Calu3 (cell line): Measurements from ENCODE around the gene FEV. TPM values are rescaled to one million over a fixed set of nuclear protein-coding genes. Genes with fewer than 3 reads are reported as not detected.

Source experiments
- BruUV-seq: library from RNA; stranded (reverse); fragments of 400-500 nt; replicated peaks from 2 replicates; lab custom pipeline; 2021; lab: Mats Ljungman, UMichigan
- CTCF ChIA-PET: fragments of 300-600 bp; sonication (Branson Sonifier 250); formaldehyde crosslinking; loops from one replicate; lab custom pipeline; 2022; ENCODE audit warnings: antibody characterized with exemption; lab: Charles Lee
- DNase-seq: peaks from one replicate; pipeline ENCODE4 v3.0.0; 2022
- H3K27ac Mint-ChIP-seq: one replicate; pipeline ENCODE4 v1.8.0; 2022; ENCODE audit warnings: mixed read lengths; ENCODE audit not compliant: unreplicated experiment
- H3K27me3 Mint-ChIP-seq: one replicate; pipeline ENCODE4 v1.8.0; 2022; ENCODE audit warnings: mixed read lengths; ENCODE audit not compliant: unreplicated experiment
- H3K36me3 Mint-ChIP-seq: one replicate; pipeline ENCODE4 v1.8.0; 2022; ENCODE audit warnings: mild to moderate bottlenecking, moderate library complexity, mixed read lengths; ENCODE audit not compliant: insufficient read depth, unreplicated experiment
- H3K4me1 Mint-ChIP-seq: one replicate; pipeline ENCODE4 v1.8.0; 2022; ENCODE audit warnings: mild to moderate bottlenecking, low read depth, mixed read lengths; ENCODE audit not compliant: unreplicated experiment
- H3K4me3 Mint-ChIP-seq: one replicate; pipeline ENCODE4 v1.8.0; 2022; ENCODE audit warnings: mild to moderate bottlenecking, low read depth, moderate library complexity, mixed read lengths; ENCODE audit not compliant: unreplicated experiment
- H3K9me3 Mint-ChIP-seq: one replicate; pipeline ENCODE4 v1.8.0; 2022; ENCODE audit warnings: low read depth, mixed read lengths; ENCODE audit not compliant: unreplicated experiment
- intact Hi-C: fragments of 100-400 bp; cut with micrococcal nuclease; formaldehyde crosslinking; loops from one replicate; pipeline ENCODE4 v1.10.0; 2022; ENCODE audit not compliant: unreplicated experiment
- total RNA-seq: library from RNA; stranded (reverse); gene quantifications from 2 replicates; pipeline ENCODE4 v1.2.3, GENCODE V29; 2022
- TF ChIP-seq, protein P1 (sequence below): fragments of 200-600 bp; IDR thresholded peaks from one replicate; pipeline ENCODE4 v1.8.0; 2022; ENCODE audit warnings: antibody characterized with exemption; ENCODE audit not compliant: unreplicated experiment

FEV gene
- total RNA-seq, 1 experiment from 2014 or later: not detected

DNA sequence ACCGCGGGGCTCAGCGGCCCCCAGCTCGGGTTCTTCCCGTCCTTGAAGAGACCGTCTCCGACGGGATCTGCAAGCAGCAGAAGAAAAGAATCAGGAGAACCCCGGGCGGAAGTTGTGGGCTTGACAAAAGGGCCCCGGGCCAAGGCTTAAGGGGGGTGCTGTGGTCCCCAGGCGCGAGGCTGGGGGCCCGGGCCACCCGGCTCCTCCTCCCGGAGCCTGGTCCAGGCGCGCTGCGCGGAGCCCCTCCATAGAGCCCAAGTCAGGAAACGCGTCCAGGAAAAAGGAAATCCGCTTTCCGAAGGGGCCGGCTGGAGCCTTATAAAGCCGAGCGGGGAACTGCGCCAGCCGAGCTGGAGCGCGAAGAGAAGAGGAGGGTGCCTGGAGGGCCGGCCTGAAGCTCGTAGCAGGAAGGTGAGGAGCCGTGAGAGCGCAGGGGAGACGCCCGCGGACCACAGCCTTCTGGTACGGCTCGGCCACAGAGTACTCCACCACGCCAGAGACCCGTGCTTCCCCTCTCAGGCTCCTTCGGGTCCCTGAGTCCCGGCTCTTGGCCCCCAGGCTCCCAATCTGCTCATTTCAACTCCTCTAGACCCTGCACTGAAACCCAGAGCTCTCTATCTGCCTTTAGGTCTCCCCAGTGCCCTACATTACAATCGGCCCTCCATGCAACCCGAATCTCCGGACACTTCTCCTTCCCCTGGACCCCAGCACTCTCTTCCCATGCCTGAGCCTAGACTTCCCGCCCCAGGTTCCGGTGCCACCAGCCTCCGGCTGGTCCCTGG, 554 bp downstream of the FEV start:
- Mint-ChIP-seq H3K36me3 (peaks cover 9% of the 10 kb centered on the region), H3K27ac (no peak overlapping the region), H3K4me1 (peaks cover 28% of the 10 kb centered on the region), H3K27me3 (peaks cover 100% of the 10 kb centered on the region), H3K4me3 (peak overlapping the region; percentile 36), H3K9me3 (no peaks in the 10 kb centered on the region)
- no TSS peak for BruUV-seq
- TF ChIP-seq, protein P1, sequence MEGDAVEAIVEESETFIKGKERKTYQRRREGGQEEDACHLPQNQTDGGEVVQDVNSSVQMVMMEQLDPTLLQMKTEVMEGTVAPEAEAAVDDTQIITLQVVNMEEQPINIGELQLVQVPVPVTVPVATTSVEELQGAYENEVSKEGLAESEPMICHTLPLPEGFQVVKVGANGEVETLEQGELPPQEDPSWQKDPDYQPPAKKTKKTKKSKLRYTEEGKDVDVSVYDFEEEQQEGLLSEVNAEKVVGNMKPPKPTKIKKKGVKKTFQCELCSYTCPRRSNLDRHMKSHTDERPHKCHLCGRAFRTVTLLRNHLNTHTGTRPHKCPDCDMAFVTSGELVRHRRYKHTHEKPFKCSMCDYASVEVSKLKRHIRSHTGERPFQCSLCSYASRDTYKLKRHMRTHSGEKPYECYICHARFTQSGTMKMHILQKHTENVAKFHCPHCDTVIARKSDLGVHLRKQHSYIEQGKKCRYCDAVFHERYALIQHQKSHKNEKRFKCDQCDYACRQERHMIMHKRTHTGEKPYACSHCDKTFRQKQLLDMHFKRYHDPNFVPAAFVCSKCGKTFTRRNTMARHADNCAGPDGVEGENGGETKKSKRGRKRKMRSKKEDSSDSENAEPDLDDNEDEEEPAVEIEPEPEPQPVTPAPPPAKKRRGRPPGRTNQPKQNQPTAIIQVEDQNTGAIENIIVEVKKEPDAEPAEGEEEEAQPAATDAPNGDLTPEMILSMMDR: no peak
- intact Hi-C loops: loop anchor here (10.0 kb wide), 1 partner anchor 130 kb away; the partner anchor contains the start of gene WNT6
- CTCF ChIA-PET: interaction anchor here (0.6 to 0.9 kb wide), 2 partner anchors 10 to 757 kb away, joined by 3 to 5 read pairs; no protein-coding TSS in a partner anchor
- no peak for DNase-seq

DNA sequence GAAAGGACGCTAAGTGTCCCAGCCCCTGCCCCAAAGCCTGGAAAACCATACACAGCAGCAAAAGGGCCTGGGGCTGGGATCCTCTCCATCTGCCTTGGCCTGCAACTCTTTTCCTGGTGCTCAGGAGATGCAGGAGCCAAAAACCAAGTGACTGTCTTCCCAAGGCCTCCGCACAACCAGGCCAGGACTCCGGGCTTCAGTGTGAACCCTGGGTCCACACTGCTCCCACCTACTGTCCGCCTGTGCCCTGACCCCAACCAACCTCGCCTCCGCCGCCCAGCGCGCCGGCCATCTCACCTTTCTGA, 1.1 kb downstream of the FEV start:
- Mint-ChIP-seq H3K4me1 (peaks cover 28% of the 10 kb centered on the region), H3K9me3 (no peaks in the 10 kb centered on the region), H3K27ac (no peak overlapping the region), H3K27me3 (peaks cover 95% of the 10 kb centered on the region), H3K4me3 (no peak overlapping the region), H3K36me3 (peaks cover 9% of the 10 kb centered on the region)
- no TSS peak for BruUV-seq
- CTCF ChIA-PET: interaction anchor here (0.9 kb wide), 1 partner anchor 10 kb away, joined by 3 read pairs; no protein-coding TSS in a partner anchor
- intact Hi-C loops: loop anchor here (10.0 kb wide), 1 partner anchor 129 kb away; the partner anchor contains the start of gene WNT6
- TF ChIP-seq, protein P1: no peak
- DNase-seq: no peak

DNA sequence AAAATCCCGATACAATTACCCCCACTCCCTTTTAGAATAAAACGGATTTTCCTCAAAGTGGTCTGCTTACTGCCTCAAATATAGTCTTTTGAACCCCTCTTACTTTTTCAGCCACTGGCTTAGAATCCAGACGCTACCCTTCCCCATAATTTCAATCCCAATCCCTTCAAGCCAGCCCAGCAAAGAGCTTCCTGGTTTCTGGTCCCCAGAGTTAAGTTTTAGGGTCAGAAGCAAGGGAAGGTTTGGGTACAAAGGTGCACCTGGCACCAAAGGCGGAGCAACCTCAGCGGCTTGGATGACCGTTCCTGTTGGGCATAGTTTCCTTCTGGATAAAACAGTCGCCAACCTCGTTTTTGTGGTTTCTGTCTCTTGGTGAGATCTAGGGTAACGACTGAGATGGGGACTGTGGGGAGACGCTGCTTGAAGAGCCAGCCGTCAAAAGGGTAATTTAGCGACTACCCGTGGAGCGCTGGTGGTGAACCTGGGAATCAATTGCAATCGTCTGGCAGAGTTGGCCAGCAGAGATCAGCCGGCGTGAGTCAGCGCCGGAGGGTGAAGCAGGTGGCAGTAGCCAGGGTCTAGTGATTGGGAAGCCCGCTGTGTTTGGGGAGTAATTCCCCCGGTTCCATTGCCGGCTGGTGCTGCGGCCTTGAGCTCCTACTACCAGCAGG, 1.6 kb downstream of the FEV start:
- TF ChIP-seq, protein P1: no peak
- CTCF ChIA-PET: no interaction called here
- H3K27me3 Mint-ChIP-seq: peaks cover 91% of the 10 kb centered on the region
- peak; percentile 40 for DNase-seq
- peaks cover 28% of the 10 kb centered on the region for H3K4me1 Mint-ChIP-seq
- peaks cover 9% of the 10 kb centered on the region for H3K36me3 Mint-ChIP-seq
- H3K4me3 Mint-ChIP-seq: peak overlapping the region; percentile 17
- intact Hi-C loops: loop anchor here (10.0 kb wide), 1 partner anchor 129 kb away; the partner anchor contains the start of gene WNT6
- H3K9me3 Mint-ChIP-seq: no peaks in the 10 kb centered on the region
- no TSS peak for BruUV-seq
- H3K27ac Mint-ChIP-seq: no peak overlapping the region

DNA sequence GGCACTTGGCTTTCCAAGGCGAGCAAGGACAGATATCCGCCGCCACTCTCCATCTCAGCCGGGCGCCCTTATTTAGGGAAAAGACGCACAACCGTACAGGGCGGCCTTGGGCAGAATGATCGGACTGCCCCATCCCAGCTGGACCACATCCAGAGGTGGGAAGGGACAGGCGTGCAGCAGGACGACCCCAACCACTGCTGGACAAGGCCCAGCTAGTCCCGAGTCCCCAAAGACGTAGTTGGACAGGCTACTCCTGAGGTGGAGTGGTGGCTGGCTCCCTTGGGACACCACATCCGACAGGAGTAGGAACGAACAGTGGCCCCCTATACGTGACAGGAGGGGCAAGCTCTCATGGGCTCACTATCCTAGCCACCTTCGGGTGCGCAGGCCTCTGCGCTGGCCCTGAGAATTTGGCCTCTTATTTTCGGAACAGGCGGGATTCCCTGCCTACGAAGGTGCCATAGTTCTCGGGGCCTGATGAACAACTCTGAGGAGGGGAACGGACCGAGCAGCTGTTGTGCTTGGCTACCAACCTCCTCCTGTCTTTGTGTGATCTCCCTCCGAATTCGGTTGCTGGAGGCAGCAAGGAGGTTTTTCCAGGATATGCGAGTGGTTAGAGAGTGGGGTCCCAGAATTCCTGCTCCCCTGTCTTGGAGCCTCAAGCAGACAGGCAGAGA, 2.3 kb downstream of the FEV start:
- peaks cover 91% of the 10 kb centered on the region for H3K27me3 Mint-ChIP-seq
- DNase-seq: no peak
- H3K4me3 Mint-ChIP-seq: peak overlapping the region; percentile 51
- no TSS peak for BruUV-seq
- H3K9me3 Mint-ChIP-seq: no peaks in the 10 kb centered on the region
- CTCF ChIA-PET: interaction anchor here (1.5 kb wide), 1 partner anchor 19 kb away, joined by 6 read pairs; no protein-coding TSS in a partner anchor
- H3K4me1 Mint-ChIP-seq: peaks cover 28% of the 10 kb centered on the region
- peaks cover 9% of the 10 kb centered on the region for H3K36me3 Mint-ChIP-seq
- intact Hi-C loops: loop anchor here (10.0 kb wide), 1 partner anchor 128 kb away; the partner anchor contains the start of gene WNT6
- TF ChIP-seq, protein P1: no peak
- H3K27ac Mint-ChIP-seq: no peak overlapping the region
